Adipocyte (in vitro differentiated cells): ENCODE data around the gene SLC18A3.

Experiments
- DNase-seq: peaks from one replicate; pipeline ENCODE4 v3.0.0-alpha.2; 2015; ENCODE audit warnings: low read depth
- H3K27me3 ChIP-seq: replicated peaks from 2 replicates; pipeline ENCODE4 v1.7.0; 2013; ENCODE audit warnings: mild to moderate bottlenecking, low read length, moderate library complexity; ENCODE audit not compliant: control insufficient read depth, insufficient read depth
- H3K36me3 ChIP-seq: 2 replicates; pipeline ENCODE4 v1.7.0; 2013; ENCODE audit warnings: low read length, mild to moderate bottlenecking, moderate library complexity; ENCODE audit not compliant: control insufficient read depth, insufficient read depth, severe bottlenecking
- H3K4me1 ChIP-seq: 2 replicates; pipeline ENCODE4 v1.7.0; 2013; ENCODE audit warnings: mild to moderate bottlenecking, low read length, moderate library complexity; ENCODE audit not compliant: control insufficient read depth, insufficient read depth
- H3K4me3 ChIP-seq: 2 replicates; pipeline ENCODE4 v1.7.0; 2013; ENCODE audit warnings: mild to moderate bottlenecking, low read length, moderate library complexity
- H3K9ac ChIP-seq: 2 replicates; pipeline ENCODE4 v1.7.0; 2013; ENCODE audit warnings: mild to moderate bottlenecking, low read length, moderate library complexity
- H3K9me3 ChIP-seq: 2 replicates; pipeline ENCODE4 v1.7.0; 2013; ENCODE audit warnings: mild to moderate bottlenecking, low read length, moderate library complexity; ENCODE audit not compliant: control insufficient read depth

SLC18A3 gene

GRCh38 chr10:49632406-49633317, 22.6 kb downstream of the SLC18A3 start:
- no peaks in the 10 kb centered on the region for H3K9me3 ChIP-seq
- no peak overlapping the region for H3K9ac ChIP-seq
- peaks cover 48% of the 10 kb centered on the region for H3K27me3 ChIP-seq
- no peak for DNase-seq
- H3K4me3 ChIP-seq = no peak overlapping the region
- no peaks in the 10 kb centered on the region for H3K4me1 ChIP-seq
- no peaks in the 10 kb centered on the region for H3K36me3 ChIP-seq

DNA sequence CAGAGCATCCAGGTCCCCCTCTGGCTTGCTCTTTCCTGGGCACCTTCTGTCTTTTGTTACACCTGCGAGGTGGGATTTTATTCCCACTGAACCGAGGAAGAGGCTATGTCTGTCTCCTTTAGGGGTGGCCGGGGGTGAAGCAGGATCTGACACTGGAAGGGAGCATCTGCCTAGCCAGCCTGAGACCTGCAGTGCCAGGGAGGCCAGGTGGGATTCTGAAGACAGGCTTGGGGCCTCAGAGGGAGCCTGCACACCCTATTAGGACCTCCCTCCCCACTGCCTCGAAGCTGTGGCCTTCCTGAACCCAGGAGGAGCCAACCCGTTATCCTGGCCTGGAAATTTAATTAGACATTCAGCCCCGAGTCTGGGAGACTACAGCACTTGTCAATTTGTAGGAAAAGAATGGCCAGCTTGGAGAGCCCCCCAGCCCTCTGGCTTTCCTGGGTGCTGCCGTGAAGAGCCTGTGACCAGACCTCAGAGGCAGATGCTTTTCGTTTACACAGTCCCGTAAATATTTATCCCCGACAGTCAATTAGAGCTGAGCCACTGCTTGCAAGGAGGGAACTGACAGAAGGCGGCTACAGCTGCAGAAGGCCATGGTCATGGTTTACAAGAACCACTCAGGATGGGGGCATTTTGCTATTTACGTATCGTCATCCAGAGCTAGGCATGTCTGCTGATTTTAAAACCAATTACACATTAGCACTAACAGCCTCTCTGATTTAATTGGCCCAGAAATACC, 23.4 kb downstream of the SLC18A3 start:
- H3K9me3 ChIP-seq = no peaks in the 10 kb centered on the region
- no peak overlapping the region for H3K4me3 ChIP-seq
- peaks cover 56% of the 10 kb centered on the region for H3K27me3 ChIP-seq
- DNase-seq = no peak
- no peaks in the 10 kb centered on the region for H3K4me1 ChIP-seq
- H3K9ac ChIP-seq = no peak overlapping the region
- H3K36me3 ChIP-seq = no peaks in the 10 kb centered on the region

GRCh38 chr10:49634069-49634660, 24.1 kb downstream of the SLC18A3 start:
- Histone ChIP-seq H3K4me3 (no peak overlapping the region), H3K36me3 (no peaks in the 10 kb centered on the region), H3K4me1 (no peaks in the 10 kb centered on the region), H3K9me3 (no peaks in the 10 kb centered on the region), H3K9ac (no peak overlapping the region), H3K27me3 (peaks cover 56% of the 10 kb centered on the region)
- DNase-seq = no peak

- peaks cover 64% of the 10 kb centered on the region for H3K27me3 ChIP-seq
- H3K9me3 ChIP-seq = peaks cover 3% of the 10 kb centered on the region
- DNase-seq = no peak
- no peak overlapping the region for H3K4me3 ChIP-seq
- H3K4me1 ChIP-seq = peaks cover 4% of the 10 kb centered on the region
- H3K36me3 ChIP-seq = no peaks in the 10 kb centered on the region
- H3K9ac ChIP-seq = no peak overlapping the region
Measured at GRCh38 chr10:49642311-49642710, 32.2 kb downstream of the SLC18A3 start.

GRCh38 chr10:49643241-49644034, 33.3 kb downstream of the SLC18A3 start:
- H3K4me3 ChIP-seq = no peak overlapping the region
- H3K36me3 ChIP-seq = no peaks in the 10 kb centered on the region
- peaks cover 3% of the 10 kb centered on the region for H3K9me3 ChIP-seq
- H3K9ac ChIP-seq = no peak overlapping the region
- peaks cover 59% of the 10 kb centered on the region for H3K27me3 ChIP-seq
- peaks cover 4% of the 10 kb centered on the region for H3K4me1 ChIP-seq
- no peak for DNase-seq

DNA sequence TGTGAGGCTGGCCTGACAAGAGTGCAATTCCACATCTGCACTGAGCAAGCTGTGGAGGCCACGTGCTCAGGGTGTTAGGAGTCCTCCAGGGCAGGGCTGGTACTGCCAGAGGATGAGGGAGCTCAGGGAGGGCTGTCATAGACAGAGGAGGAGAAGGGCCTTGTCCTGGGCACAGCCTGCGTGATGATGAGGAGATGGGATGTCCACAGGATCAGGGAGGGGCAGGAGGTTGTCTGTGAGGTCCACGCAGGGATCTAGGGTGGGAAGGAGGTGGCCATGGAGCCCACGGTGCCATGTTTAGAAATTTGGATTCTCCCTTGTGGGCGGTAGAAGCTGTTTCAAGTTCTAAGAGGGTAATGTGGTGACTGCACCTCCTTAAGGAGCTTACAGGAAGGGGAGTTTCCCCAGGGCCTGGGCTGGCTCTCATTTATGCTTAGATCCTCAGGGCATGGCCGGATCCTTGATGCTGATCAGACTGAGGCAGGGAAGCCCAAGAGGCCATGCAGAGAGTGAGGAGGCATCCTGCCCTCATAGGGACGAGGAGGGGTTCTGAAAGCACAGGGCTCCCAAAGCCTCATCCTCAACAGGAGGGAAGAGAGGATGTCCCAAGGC, 34.0 kb downstream of the SLC18A3 start:
- Histone ChIP-seq H3K9ac (no peak overlapping the region), H3K9me3 (peaks cover 3% of the 10 kb centered on the region), H3K27me3 (peaks cover 65% of the 10 kb centered on the region), H3K36me3 (no peaks in the 10 kb centered on the region), H3K4me1 (peaks cover 4% of the 10 kb centered on the region), H3K4me3 (no peak overlapping the region)
- DNase-seq = no peak

GRCh38 chr10:49645417-49645816, 35.3 kb downstream of the SLC18A3 start:
- Histone ChIP-seq H3K9me3 (peaks cover under 1% of the 10 kb centered on the region), H3K36me3 (no peaks in the 10 kb centered on the region), H3K4me3 (no peak overlapping the region), H3K9ac (no peak overlapping the region), H3K27me3 (peaks cover 65% of the 10 kb centered on the region), H3K4me1 (peaks cover 4% of the 10 kb centered on the region)
- no peak for DNase-seq

- Histone ChIP-seq H3K4me3 (no peak overlapping the region), H3K4me1 (peaks cover 4% of the 10 kb centered on the region), H3K27me3 (peaks cover 65% of the 10 kb centered on the region), H3K36me3 (no peaks in the 10 kb centered on the region), H3K9ac (no peak overlapping the region), H3K9me3 (no peaks in the 10 kb centered on the region)
- no peak for DNase-seq
Measured at GRCh38 chr10:49645871-49646870, 36.1 kb downstream of the SLC18A3 start.

DNA sequence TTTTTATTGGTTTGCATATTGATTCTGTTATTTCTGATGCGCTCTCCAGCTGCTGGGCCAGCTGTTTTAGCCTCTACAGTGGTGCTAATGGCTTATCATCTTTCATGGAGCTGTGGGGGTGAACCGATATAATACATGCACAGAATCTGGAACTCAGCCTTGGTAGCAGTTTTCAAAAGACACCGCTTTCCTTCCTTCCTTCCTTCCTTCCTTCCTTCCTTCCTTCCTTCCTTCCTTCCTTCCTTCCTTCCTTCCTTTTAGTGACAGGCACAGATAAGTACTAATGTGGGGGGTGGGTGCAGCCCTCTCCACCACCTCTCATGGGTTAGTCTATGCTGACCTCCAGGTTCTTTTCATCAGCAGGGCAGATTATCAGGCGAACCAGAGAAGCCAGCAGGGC, 37.4 kb downstream of the SLC18A3 start:
- Histone ChIP-seq H3K36me3 (no peaks in the 10 kb centered on the region), H3K9ac (no peak overlapping the region)
- no peak for DNase-seq

More for the DNA sequence above, 37.4 kb downstream of the SLC18A3 start:
- Histone ChIP-seq H3K27me3 (peaks cover 65% of the 10 kb centered on the region), H3K9me3 (no peaks in the 10 kb centered on the region), H3K4me3 (no peak overlapping the region), H3K4me1 (peaks cover 4% of the 10 kb centered on the region)
